ENCODE data around the gene NRXN3. TPM values are rescaled to one million over a fixed set of nuclear protein-coding genes. Genes with fewer than 3 reads are reported as not detected.

NRXN3 gene
- total RNA-seq, 1 experiment from 2014 or later: 1.1 TPM

DNA sequence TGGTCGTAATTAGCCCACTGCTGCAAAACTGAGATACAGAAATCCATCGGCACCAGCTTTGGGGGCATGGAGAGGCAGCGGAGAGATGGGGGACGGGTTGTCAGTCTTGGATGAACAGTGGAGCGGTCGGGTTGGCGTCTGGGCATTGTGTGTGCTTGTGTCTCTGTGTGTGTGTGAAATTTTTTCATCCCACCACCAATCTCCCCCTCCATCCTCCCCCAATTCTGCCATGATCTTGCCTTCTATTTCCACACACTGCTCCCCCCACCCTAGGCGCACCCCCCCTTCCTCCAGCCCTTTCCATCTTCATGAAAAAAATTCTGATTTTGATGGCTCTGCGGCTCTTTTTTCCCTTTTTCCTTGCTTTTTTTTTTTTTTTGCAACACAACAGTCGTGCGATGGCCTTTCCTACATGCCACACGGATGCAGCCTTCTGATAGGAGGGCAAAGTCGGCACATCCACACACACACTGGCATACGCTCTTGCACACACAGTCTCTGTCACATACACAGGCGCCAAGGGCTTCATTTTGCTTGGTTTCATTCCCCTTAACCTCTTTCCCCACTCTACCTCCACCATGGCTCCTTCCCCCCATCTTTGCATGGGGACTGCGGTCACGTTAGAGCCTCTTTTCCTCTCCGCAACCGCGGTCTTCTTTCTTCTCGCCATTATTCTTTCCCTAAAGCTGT, 3.3 kb downstream of the NRXN3 start:
- Histone ChIP-seq H3K4me3 (ENCODE audit: low read length) (no peak overlapping the region), H3K9me3 (ENCODE audit: low read length) (no peaks in the 10 kb centered on the region), H3K4me2 (ENCODE audit: low read length) (no peak overlapping the region), H3F3A (ENCODE audit: low read length, unreplicated experiment) (no peaks in the 10 kb centered on the region), H3K79me2 (ENCODE audit: low read length) (no peaks in the 10 kb centered on the region), H3K27ac (ENCODE audit: low read length) (no peak overlapping the region), H3K9ac (ENCODE audit: low read length) (no peak overlapping the region), H2AFZ (ENCODE audit: low read length) (no peak overlapping the region), H3K4me1 (ENCODE audit: insufficient read depth, low read length) (no peaks in the 10 kb centered on the region), H3K27me3 (ENCODE audit: low read length) (peaks cover 18% of the 10 kb centered on the region), H3K9me2 (replicated peaks; ENCODE audit: low read length) (no peaks in the 10 kb centered on the region), H4K20me1 (ENCODE audit: low read length) (no peaks in the 10 kb centered on the region), H3K36me3 (ENCODE audit: low read depth, low read length) (no peaks in the 10 kb centered on the region)
- intact Hi-C loops (cut with micrococcal nuclease): no loop called here
- BruUV-seq (replicated peaks): no TSS peak
- DNase-seq: no peak
- ChIA-PET CTCF (no interaction called here), POLR2A (ENCODE audit: unreplicated experiment) (no interaction called here)
- no peak for ATAC-seq
- TF ChIP-seq EZH2 (IDR thresholded peaks at IDR 0.05; ENCODE audit: low read length, unreplicated experiment) (no peak), EZH2phosphoT487 (IDR thresholded peaks at IDR 0.05; ENCODE audit: borderline replicate concordance, low read length) (no peak)
- TF ChIP-seq, protein P1, sequence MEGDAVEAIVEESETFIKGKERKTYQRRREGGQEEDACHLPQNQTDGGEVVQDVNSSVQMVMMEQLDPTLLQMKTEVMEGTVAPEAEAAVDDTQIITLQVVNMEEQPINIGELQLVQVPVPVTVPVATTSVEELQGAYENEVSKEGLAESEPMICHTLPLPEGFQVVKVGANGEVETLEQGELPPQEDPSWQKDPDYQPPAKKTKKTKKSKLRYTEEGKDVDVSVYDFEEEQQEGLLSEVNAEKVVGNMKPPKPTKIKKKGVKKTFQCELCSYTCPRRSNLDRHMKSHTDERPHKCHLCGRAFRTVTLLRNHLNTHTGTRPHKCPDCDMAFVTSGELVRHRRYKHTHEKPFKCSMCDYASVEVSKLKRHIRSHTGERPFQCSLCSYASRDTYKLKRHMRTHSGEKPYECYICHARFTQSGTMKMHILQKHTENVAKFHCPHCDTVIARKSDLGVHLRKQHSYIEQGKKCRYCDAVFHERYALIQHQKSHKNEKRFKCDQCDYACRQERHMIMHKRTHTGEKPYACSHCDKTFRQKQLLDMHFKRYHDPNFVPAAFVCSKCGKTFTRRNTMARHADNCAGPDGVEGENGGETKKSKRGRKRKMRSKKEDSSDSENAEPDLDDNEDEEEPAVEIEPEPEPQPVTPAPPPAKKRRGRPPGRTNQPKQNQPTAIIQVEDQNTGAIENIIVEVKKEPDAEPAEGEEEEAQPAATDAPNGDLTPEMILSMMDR (conservative IDR thresholded peaks at IDR 0.05; ENCODE audit: low read depth, low read length): no peak

DNA sequence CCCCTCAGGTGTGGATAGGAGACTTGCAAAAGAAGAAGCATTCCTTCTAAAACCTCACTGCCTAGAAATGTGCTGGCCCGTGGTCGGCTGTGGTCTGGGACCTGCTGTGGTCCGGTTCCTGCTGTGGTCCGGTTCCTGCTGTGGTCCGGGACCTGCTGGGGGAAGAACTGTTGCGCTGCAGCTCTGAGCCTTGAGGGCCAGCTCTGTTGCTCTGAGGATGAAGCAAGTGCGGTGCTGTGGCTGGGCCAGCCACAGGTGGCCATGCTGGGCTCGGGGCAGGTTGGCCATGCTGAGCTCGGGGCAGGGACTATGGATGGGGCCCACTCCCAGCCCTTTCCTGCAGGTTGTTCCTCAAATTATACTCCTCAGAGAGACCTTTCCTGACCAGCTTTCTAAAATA, 5.2 kb downstream of the NRXN3 start:
- H3K9ac ChIP-seq (ENCODE audit: low read length): no peak overlapping the region
- POLR2A ChIA-PET (ENCODE audit: unreplicated experiment): no interaction called here
- CTCF ChIA-PET: interaction anchor here (0.7 kb wide), 1 partner anchor 36 kb away, joined by 3 read pairs; no protein-coding TSS in a partner anchor

DNA sequence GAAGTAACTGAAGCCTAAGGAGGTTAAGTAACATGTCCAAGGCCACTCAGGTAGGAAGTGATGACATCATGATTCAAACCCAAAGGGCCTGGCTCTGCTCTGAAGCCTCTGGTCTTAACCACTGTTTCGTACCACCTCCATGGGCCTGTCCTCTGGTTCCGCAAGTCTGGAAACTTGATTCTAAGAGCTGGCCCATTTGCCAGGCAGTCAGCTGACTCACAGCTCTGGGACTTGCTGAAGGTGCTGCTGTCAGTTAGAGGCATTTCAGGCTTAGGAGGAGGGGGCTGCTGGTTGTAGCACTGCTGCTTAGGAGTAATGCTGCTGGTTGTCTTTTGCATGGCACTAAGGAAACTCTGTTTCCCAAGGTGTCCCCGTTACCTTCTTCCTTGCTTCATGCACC, 7.9 kb downstream of the NRXN3 start:
- ChIA-PET POLR2A (ENCODE audit: unreplicated experiment) (no interaction called here), CTCF (no interaction called here)
- no peak overlapping the region for H3K27ac ChIP-seq (ENCODE audit: low read length)
- no peaks in the 10 kb centered on the region for H4K20me1 ChIP-seq (ENCODE audit: low read length)
- no peaks in the 10 kb centered on the region for H3K4me1 ChIP-seq (ENCODE audit: insufficient read depth, low read length)
- no peaks in the 10 kb centered on the region for H3F3A ChIP-seq (ENCODE audit: low read length, unreplicated experiment)
- DNase-seq (no peak), ATAC-seq (no peak)
- H3K36me3 ChIP-seq (ENCODE audit: low read depth, low read length): no peaks in the 10 kb centered on the region
- no peak overlapping the region for H2AFZ ChIP-seq (ENCODE audit: low read length)
- no peak overlapping the region for H3K4me2 ChIP-seq (ENCODE audit: low read length)
- no TSS peak for BruUV-seq (replicated peaks)
- intact Hi-C loops (cut with micrococcal nuclease): no loop called here
- no peak overlapping the region for H3K4me3 ChIP-seq (ENCODE audit: low read length)
- no peaks in the 10 kb centered on the region for H3K9me2 ChIP-seq (replicated peaks; ENCODE audit: low read length)
- no peaks in the 10 kb centered on the region for H3K9me3 ChIP-seq (ENCODE audit: low read length)
- TF ChIP-seq EZH2 (IDR thresholded peaks at IDR 0.05; ENCODE audit: low read length, unreplicated experiment) (no peak), EZH2phosphoT487 (IDR thresholded peaks at IDR 0.05; ENCODE audit: borderline replicate concordance, low read length) (no peak)
- TF ChIP-seq, protein P1 (conservative IDR thresholded peaks at IDR 0.05; ENCODE audit: low read depth, low read length): no peak
- no peaks in the 10 kb centered on the region for H3K79me2 ChIP-seq (ENCODE audit: low read length)
- H3K9ac ChIP-seq (ENCODE audit: low read length): no peak overlapping the region
- peaks cover 16% of the 10 kb centered on the region for H3K27me3 ChIP-seq (ENCODE audit: low read length)

More for the DNA sequence above, 5.2 kb downstream of the NRXN3 start:
- H3F3A ChIP-seq (ENCODE audit: low read length, unreplicated experiment): no peaks in the 10 kb centered on the region
- H3K9me2 ChIP-seq (replicated peaks; ENCODE audit: low read length): no peaks in the 10 kb centered on the region
- H3K4me2 ChIP-seq (ENCODE audit: low read length): no peak overlapping the region
- BruUV-seq (replicated peaks): no TSS peak
- ATAC-seq (no peak), DNase-seq (no peak)
- no peak overlapping the region for H2AFZ ChIP-seq (ENCODE audit: low read length)
- H3K27me3 ChIP-seq (ENCODE audit: low read length): 0 out of 2 replicates have a peak, but pooled peaks cover 12% of the 10 kb centered on the region
- H3K4me1 ChIP-seq (ENCODE audit: insufficient read depth, low read length): no peaks in the 10 kb centered on the region
- H3K36me3 ChIP-seq (ENCODE audit: low read depth, low read length): no peaks in the 10 kb centered on the region
- no peaks in the 10 kb centered on the region for H4K20me1 ChIP-seq (ENCODE audit: low read length)
- no peak overlapping the region for H3K4me3 ChIP-seq (ENCODE audit: low read length)
- TF ChIP-seq EZH2 (IDR thresholded peaks at IDR 0.05; ENCODE audit: low read length, unreplicated experiment): no peak
- TF ChIP-seq, protein P1 (conservative IDR thresholded peaks at IDR 0.05; ENCODE audit: low read depth, low read length): no peak
- no peak for TF ChIP-seq EZH2phosphoT487 (IDR thresholded peaks at IDR 0.05; ENCODE audit: borderline replicate concordance, low read length)
- H3K9me3 ChIP-seq (ENCODE audit: low read length): no peaks in the 10 kb centered on the region
- intact Hi-C loops (cut with micrococcal nuclease): no loop called here
- no peaks in the 10 kb centered on the region for H3K79me2 ChIP-seq (ENCODE audit: low read length)
- no peak overlapping the region for H3K27ac ChIP-seq (ENCODE audit: low read length)
